Activated T-helper 1 cell treated with anti-CD3 and anti-CD28 coated beads, Interleukin-12 subunit alpha, Interleukin-12 subunit beta, Interleukin-2, Interleukin-4 antibody, amounts not matched to agents 30 ng/mL and 10 ng/mL and 1 ng/mL, durations not matched to agents 14 hours and 24 hours and 36 hours (primary cell): ENCODE results near the gene CBX5. TPM values are rescaled to one million over a fixed set of nuclear protein-coding genes. Genes with fewer than 3 reads are reported as not detected.
A peak's percentile ranks its signal among the peaks of the same experiment; 100 is the strongest.

ENCODE experiments used
- DNase-seq: peaks from one replicate; pipeline ENCODE4 v3.0.0; 2021; ENCODE audit warnings: low spot score
- H3K27ac Mint-ChIP-seq: one replicate; pipeline ENCODE4 v1.8.0; 2021; ENCODE audit warnings: mild to moderate bottlenecking, mixed read lengths
- H3K27me3 Mint-ChIP-seq: one replicate; pipeline ENCODE4 v1.8.0; 2022; ENCODE audit warnings: mild to moderate bottlenecking, moderate library complexity, mixed read lengths; ENCODE audit not compliant: insufficient read depth
- H3K36me3 Mint-ChIP-seq: one replicate; pipeline ENCODE4 v1.8.0; 2021; ENCODE audit warnings: low read depth, mixed read lengths
- H3K4me1 Mint-ChIP-seq: one replicate; pipeline ENCODE4 v1.8.0; 2021; ENCODE audit warnings: low read depth, mixed read lengths
- H3K4me3 Mint-ChIP-seq: one replicate; pipeline ENCODE4 v1.8.0; 2021; ENCODE audit warnings: mild to moderate bottlenecking, moderate library complexity, mixed read lengths
- H3K9me3 Mint-ChIP-seq: one replicate; pipeline ENCODE4 v1.8.0; 2021; ENCODE audit warnings: mixed read lengths
- intact Hi-C: fragments of 100-400 bp; cut with micrococcal nuclease; formaldehyde crosslinking; loops from one replicate; pipeline ENCODE4 v1.15.1; 2024
- total RNA-seq: library from RNA; stranded (reverse); gene quantifications from 2 replicates; pipeline ENCODE4 v1.2.3, GENCODE V29; 2022

The CBX5 gene
- total RNA-seq, 1 donor from 2014 or later, result 99.8 TPM

- intact Hi-C loops, result no loop called here
Measured at GRCh38 chr12:54272214-54272613, 7.7 kb downstream of the CBX5 start.

GRCh38 chr12:54270345-54270744 is 9.6 kb downstream of the CBX5 start:
- Mint-ChIP-seq H3K4me1 (peaks cover 56% of the 10 kb centered on the region), H3K36me3 (peaks cover 22% of the 10 kb centered on the region), H3K4me3 (no peak overlapping the region), H3K27me3 (no peaks in the 10 kb centered on the region), H3K9me3 (no peaks in the 10 kb centered on the region), H3K27ac (peak overlapping the region; percentile 61)
- intact Hi-C loops, result no loop called here
- no peak for DNase-seq

More at GRCh38 chr12:54272214-54272613, 7.7 kb downstream of the CBX5 start:
- peaks cover 26% of the 10 kb centered on the region for H3K36me3 Mint-ChIP-seq
- no peaks in the 10 kb centered on the region for H3K9me3 Mint-ChIP-seq
- H3K4me1 Mint-ChIP-seq, result peaks cover 68% of the 10 kb centered on the region
- H3K27me3 Mint-ChIP-seq, result no peaks in the 10 kb centered on the region
- peak overlapping the region; percentile 66 for H3K27ac Mint-ChIP-seq
- DNase-seq, result no peak
- H3K4me3 Mint-ChIP-seq, result no peak overlapping the region

DNA sequence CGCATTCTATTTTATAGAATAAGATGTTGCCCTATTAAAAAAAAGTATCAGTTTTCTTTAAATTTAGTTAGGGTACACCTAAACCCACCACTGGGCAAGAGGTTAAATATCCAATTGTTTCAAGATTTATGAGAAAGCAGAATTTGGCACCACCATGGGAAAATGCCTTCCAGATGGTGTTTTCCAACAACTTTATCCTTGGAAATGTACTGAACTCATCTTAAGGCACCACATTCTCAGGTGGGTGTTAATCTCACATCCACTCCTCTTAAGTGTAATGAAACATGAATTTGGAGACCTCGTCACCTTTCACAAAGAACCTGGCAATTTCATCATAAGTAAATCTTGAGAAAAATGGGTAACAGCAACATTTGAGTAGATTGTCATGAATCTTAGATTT is 13.1 kb downstream of the CBX5 start:
- Mint-ChIP-seq H3K27ac (no peak overlapping the region), H3K9me3 (no peaks in the 10 kb centered on the region), H3K4me3 (no peak overlapping the region), H3K36me3 (peaks cover 10% of the 10 kb centered on the region), H3K27me3 (no peaks in the 10 kb centered on the region), H3K4me1 (peaks cover 26% of the 10 kb centered on the region)
- intact Hi-C loops, result no loop called here
- no peak for DNase-seq

DNA sequence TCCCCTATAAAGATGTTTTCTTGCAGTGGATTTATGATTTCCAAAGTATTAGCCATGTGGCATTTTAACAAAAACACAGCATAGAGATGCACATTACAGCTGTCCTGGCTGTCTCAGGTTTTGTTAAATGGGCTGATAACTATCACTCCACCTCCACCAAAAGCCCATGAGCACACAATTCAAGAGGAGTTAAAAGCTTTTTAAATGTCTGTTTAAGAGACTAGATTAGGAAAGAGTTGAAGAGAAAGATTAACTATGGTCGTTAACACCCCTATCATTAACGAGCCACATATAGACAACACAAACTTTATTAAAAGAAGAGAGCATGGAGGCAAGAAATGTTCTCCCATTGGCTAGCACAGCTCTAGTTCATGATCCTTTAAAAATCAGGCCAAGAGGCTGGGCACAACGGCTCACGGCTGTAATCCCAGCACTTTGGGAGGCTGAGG is 14.5 kb downstream of the CBX5 start:
- H3K27me3 Mint-ChIP-seq, result no peaks in the 10 kb centered on the region
- peaks cover 11% of the 10 kb centered on the region for H3K36me3 Mint-ChIP-seq
- no peak overlapping the region for H3K4me3 Mint-ChIP-seq
- H3K27ac Mint-ChIP-seq, result no peak overlapping the region
- no peak for DNase-seq
- no peaks in the 10 kb centered on the region for H3K9me3 Mint-ChIP-seq
- intact Hi-C loops, result no loop called here
- peaks cover 14% of the 10 kb centered on the region for H3K4me1 Mint-ChIP-seq

DNA sequence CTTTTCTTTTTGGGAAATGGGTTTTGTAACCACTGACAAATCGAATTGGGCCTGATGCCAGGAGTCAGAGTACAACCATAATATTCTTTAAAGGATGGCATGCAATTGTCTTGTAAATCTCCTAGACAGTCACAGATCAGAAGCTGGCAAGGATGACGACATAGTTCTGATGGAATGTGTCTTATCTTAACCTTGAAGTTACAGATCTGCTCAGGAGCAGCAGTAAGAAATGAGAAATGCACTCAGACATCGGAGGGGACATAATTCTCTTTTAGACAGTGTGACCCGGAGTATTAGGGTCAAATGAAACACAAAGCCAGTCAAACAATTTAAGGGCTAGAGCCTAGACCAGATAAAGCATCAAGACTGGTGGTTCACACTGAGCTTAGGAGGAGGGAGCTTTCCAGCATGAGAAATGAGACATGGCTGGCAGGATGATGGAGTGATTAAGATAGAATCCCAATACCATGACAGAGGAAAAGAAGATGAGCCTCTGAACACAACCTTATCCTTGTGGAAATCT is 17.5 kb downstream of the CBX5 start:
- peaks cover 11% of the 10 kb centered on the region for H3K36me3 Mint-ChIP-seq
- H3K4me1 Mint-ChIP-seq, result peaks cover 19% of the 10 kb centered on the region
- no peak overlapping the region for H3K4me3 Mint-ChIP-seq
- no peaks in the 10 kb centered on the region for H3K27me3 Mint-ChIP-seq
- DNase-seq, result no peak
- intact Hi-C loops, result no loop called here
- no peaks in the 10 kb centered on the region for H3K9me3 Mint-ChIP-seq
- no peak overlapping the region for H3K27ac Mint-ChIP-seq

DNA sequence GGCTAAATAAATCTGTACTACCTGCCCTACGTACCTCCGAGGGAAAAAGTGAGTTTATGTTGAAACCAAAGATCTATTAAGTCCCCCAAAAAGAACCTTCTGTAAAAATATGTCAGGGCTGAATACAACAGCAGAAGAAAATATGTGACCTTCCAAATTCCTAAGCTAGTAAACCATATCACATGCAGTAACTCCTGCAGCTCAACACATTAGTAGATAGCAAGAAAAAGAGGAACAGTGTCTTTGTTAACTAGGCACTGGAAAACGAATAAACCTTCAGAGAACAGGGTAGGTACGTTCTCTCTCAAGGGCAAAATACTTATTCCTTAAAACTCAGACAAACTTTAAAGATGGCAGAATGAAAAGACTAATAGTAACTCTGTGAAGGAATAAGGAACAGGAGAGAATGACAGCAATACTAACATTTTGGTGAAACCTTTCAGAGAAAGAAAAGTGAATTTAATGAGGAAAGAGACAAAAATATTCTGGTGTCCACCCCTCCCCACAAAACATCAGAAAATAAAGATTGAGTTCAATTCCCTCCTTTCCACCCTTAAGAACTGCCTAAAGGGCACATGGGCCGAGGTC is 18.0 kb downstream of the CBX5 start:
- no peak for DNase-seq
- no peaks in the 10 kb centered on the region for H3K27me3 Mint-ChIP-seq
- H3K4me1 Mint-ChIP-seq, result peaks cover 19% of the 10 kb centered on the region
- no peaks in the 10 kb centered on the region for H3K9me3 Mint-ChIP-seq
- H3K36me3 Mint-ChIP-seq, result peaks cover 10% of the 10 kb centered on the region
- no peak overlapping the region for H3K27ac Mint-ChIP-seq
- intact Hi-C loops, result no loop called here
- no peak overlapping the region for H3K4me3 Mint-ChIP-seq

- Mint-ChIP-seq H3K9me3 (no peaks in the 10 kb centered on the region), H3K27ac (peak overlapping the region; percentile 68), H3K27me3 (no peaks in the 10 kb centered on the region), H3K4me3 (peak overlapping the region; percentile 56), H3K36me3 (peaks cover 18% of the 10 kb centered on the region), H3K4me1 (peaks cover 19% of the 10 kb centered on the region)
- DNase-seq, result peak; percentile 19
- intact Hi-C loops, result loop anchor here (1.0 kb wide), 1 partner anchor 20 kb away; no protein-coding TSS in a partner anchor
Measured at GRCh38 chr12:54259194-54260011, 20.5 kb downstream of the CBX5 start.

- Mint-ChIP-seq H3K27me3 (no peaks in the 10 kb centered on the region), H3K36me3 (peaks cover 15% of the 10 kb centered on the region)
- intact Hi-C loops, result no loop called here
Measured at GRCh38 chr12:54258201-54258681, 21.7 kb downstream of the CBX5 start.

DNA sequence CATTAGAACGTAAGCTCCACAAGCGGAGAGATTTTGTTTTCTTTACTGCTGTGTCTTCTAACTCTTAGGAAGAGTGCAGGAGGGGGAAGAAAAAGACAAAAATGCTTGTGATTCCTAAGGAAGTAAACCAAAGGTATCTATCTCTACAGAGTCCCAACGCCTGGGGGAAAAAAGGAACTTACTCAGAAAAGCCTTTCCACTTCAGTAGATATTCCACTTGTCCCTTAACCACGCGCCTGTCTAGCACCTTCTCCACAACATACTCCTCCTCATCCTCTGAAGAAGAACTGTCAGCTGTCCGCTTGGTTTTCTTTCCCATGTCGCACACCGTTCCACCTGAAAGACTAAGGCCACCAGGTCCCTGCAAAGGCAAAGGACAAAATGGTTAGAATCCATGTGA is 22.6 kb downstream of the CBX5 start:
- peaks cover 19% of the 10 kb centered on the region for H3K4me1 Mint-ChIP-seq
- intact Hi-C loops, result no loop called here
- H3K9me3 Mint-ChIP-seq, result no peaks in the 10 kb centered on the region
- no peaks in the 10 kb centered on the region for H3K27me3 Mint-ChIP-seq
- no peak for DNase-seq
- H3K27ac Mint-ChIP-seq, result peak overlapping the region; percentile 31
- H3K4me3 Mint-ChIP-seq, result no peak overlapping the region
- H3K36me3 Mint-ChIP-seq, result peaks cover 16% of the 10 kb centered on the region

More at GRCh38 chr12:54258201-54258681, 21.7 kb downstream of the CBX5 start:
- DNase-seq, result no peak
- peaks cover 19% of the 10 kb centered on the region for H3K4me1 Mint-ChIP-seq
- H3K9me3 Mint-ChIP-seq, result no peaks in the 10 kb centered on the region
- peak overlapping the region; percentile 47 for H3K27ac Mint-ChIP-seq
- H3K4me3 Mint-ChIP-seq, result no peak overlapping the region

GRCh38 chr12:54253240-54253639 is 26.7 kb downstream of the CBX5 start:
- Mint-ChIP-seq H3K4me1 (peaks cover 6% of the 10 kb centered on the region), H3K9me3 (no peaks in the 10 kb centered on the region), H3K36me3 (peaks cover 29% of the 10 kb centered on the region), H3K27ac (no peak overlapping the region), H3K27me3 (no peaks in the 10 kb centered on the region), H3K4me3 (no peak overlapping the region)
- no peak for DNase-seq
- intact Hi-C loops, result no loop called here

GRCh38 chr12:54251667-54252284 is 28.1 kb downstream of the CBX5 start:
- H3K36me3 Mint-ChIP-seq, result peaks cover 34% of the 10 kb centered on the region

DNA sequence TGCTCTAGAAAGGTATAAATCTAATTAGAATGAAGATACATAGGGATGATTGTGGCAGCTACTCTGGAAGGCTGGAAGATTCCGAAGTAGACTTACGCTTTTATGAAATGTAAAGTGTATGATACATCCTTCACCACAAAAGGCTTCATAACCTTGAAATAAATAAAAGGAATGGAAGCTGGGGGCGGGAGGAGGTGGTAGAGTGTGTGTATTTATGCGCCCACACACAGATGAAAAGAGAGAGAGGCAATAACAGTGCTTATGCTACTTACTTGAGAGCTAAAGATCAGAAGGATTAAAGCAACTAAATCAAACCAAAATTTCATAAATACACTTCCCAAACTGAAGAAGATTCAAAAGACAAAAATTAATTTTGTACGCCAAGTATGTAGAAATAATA is 30.4 kb downstream of the CBX5 start:
- no peak overlapping the region for H3K27ac Mint-ChIP-seq
- peaks cover 6% of the 10 kb centered on the region for H3K4me1 Mint-ChIP-seq
- H3K4me3 Mint-ChIP-seq, result no peak overlapping the region
- H3K9me3 Mint-ChIP-seq, result no peaks in the 10 kb centered on the region
- no peak for DNase-seq
- intact Hi-C loops, result no loop called here
- H3K27me3 Mint-ChIP-seq, result no peaks in the 10 kb centered on the region
- H3K36me3 Mint-ChIP-seq, result peaks cover 34% of the 10 kb centered on the region

More at GRCh38 chr12:54251667-54252284, 28.1 kb downstream of the CBX5 start:
- intact Hi-C loops, result loop anchor here (1.0 kb wide), 4 partner anchors 27 to 128 kb away; no protein-coding TSS in a partner anchor
- no peak for DNase-seq
- Mint-ChIP-seq H3K4me3 (no peak overlapping the region), H3K27me3 (no peaks in the 10 kb centered on the region), H3K9me3 (no peaks in the 10 kb centered on the region), H3K27ac (no peak overlapping the region), H3K4me1 (peaks cover 6% of the 10 kb centered on the region)
